SK-N-SH (cell line): ENCODE measurements around the gene PDS5A. TPM values are rescaled to one million over a fixed set of nuclear protein-coding genes. Genes with fewer than 3 reads are reported as not detected.

Experiments used
- CTCF ChIA-PET: fragments of 300-600, 350-600 bp; formaldehyde crosslinking; extraction: SDS; loops from one replicate; lab custom pipeline; 2021; lab: Yijun Ruan, JAX
- POLR2A ChIA-PET: fragments of 350-600 bp; sonication (Branson Sonifier 250); formaldehyde crosslinking; extraction: SDS; loops from one replicate; lab custom pipeline; 2020; ENCODE audit warnings: antibody characterized with exemption, inconsistent platforms; lab: Yijun Ruan, JAX
- DNase-seq: peaks from one replicate; pipeline ENCODE4 v3.0.0; 2012
- H2AFZ ChIP-seq: fragments of 200-600 bp; sonication (generic); 2 replicates; pipeline ENCODE4 v1.8.1; 2016; ENCODE audit warnings: antibody characterized with exemption, mild to moderate bottlenecking, low read depth
- H3F3A ChIP-seq: fragments of 200-600 bp; sonication (generic); replicated peaks from 2 replicates; pipeline ENCODE3; 2016; ENCODE audit warnings: antibody characterized with exemption, mild to moderate bottlenecking; ENCODE audit not compliant: insufficient read depth
- H3K27ac ChIP-seq, 2 experiments: fragments of 200-500 bp in 1 of 2; fragments of 200-600 bp in 1 of 2; sonication (Bioruptor generic) in 1 of 2; sonication (generic), shearing (Covaris generic) in 1 of 2; 2 replicates each; pipeline versions ENCODE4 v1.5.1 to v1.6.1; 2014 to 2016; ENCODE audit warnings: low read depth in 2 of 2, inconsistent platforms in 1 of 2, low read length in 1 of 2, mild to moderate bottlenecking in 1 of 2, mixed read lengths in 1 of 2
- H3K27me3 ChIP-seq: fragments of 200-600 bp; sonication (generic), shearing (Covaris generic); 2 replicates; pipeline ENCODE4 v1.6.1; 2016; ENCODE audit warnings: mixed run types; ENCODE audit not compliant: insufficient read depth
- H3K36me3 ChIP-seq, 2 experiments: fragments of 200-500 bp in 1 of 2; fragments of 200-600 bp in 1 of 2; sonication (Bioruptor generic) in 1 of 2; sonication (generic) in 1 of 2; replicated peaks in 1 of 2; 2 replicates each; pipeline versions ENCODE3 to v1.5.1; 2014 to 2016; ENCODE audit warnings: low read length in 1 of 2, mild to moderate bottlenecking in 1 of 2; ENCODE audit not compliant: insufficient read depth in 2 of 2, control insufficient read depth in 1 of 2
- H3K4me1 ChIP-seq, 2 experiments: fragments of 200-500 bp in 1 of 2; fragments of 200-600 bp in 1 of 2; sonication (Bioruptor generic) in 1 of 2; sonication (generic), shearing (Covaris generic) in 1 of 2; 2 replicates each; pipeline versions ENCODE4 v1.5.1 to v1.6.1; 2014 to 2016; ENCODE audit warnings: low read depth in 1 of 2, low read length in 1 of 2, mixed run types in 1 of 2; ENCODE audit not compliant: insufficient read depth in 2 of 2, control insufficient read depth in 1 of 2
- H3K4me2 ChIP-seq: fragments of 200-600 bp; sonication (generic), shearing (Covaris generic); 2 replicates; pipeline ENCODE4 v1.6.1; 2017; ENCODE audit warnings: mixed run types
- H3K4me3 ChIP-seq, 2 experiments: fragments of 200-500 bp in 1 of 2; fragments of 200-600 bp in 1 of 2; sonication (Bioruptor generic) in 1 of 2; sonication (generic), shearing (Covaris generic) in 1 of 2; 2 replicates each; pipeline versions ENCODE4 v1.5.1 to v1.8.1; 2014 to 2016; ENCODE audit warnings: low read depth in 2 of 2, inconsistent platforms in 1 of 2, low read length in 1 of 2, mild to moderate bottlenecking in 1 of 2, mixed read lengths in 1 of 2, moderate library complexity in 1 of 2
- H3K79me2 ChIP-seq: fragments of 200-600 bp; sonication (generic); 2 replicates; pipeline ENCODE4 v1.8.1; 2017; ENCODE audit warnings: mild to moderate bottlenecking; ENCODE audit not compliant: insufficient read depth
- H3K9ac ChIP-seq: fragments of 200-600 bp; sonication (generic); 2 replicates; pipeline ENCODE4 v1.6.1; 2017; ENCODE audit warnings: mixed run types
- H3K9me2 ChIP-seq: fragments of 200-600 bp; sonication (generic); 2 replicates; pipeline ENCODE4 v1.6.1; 2017; ENCODE audit warnings: mixed run types
- H3K9me3 ChIP-seq: fragments of 200-600 bp; sonication (generic); 2 replicates; pipeline ENCODE4 v1.6.1; 2017; ENCODE audit warnings: mixed run types, mild to moderate bottlenecking, moderate library complexity
- H4K20me1 ChIP-seq: fragments of 200-600 bp; sonication (generic); 2 replicates; pipeline ENCODE4 v1.6.1; 2017; ENCODE audit warnings: mild to moderate bottlenecking, mixed run types; ENCODE audit not compliant: insufficient read depth
- EP300 ChIP-seq, 2 experiments: IDR thresholded peaks; 2 replicates each; pipeline versions ENCODE4 v1.4.0 to v1.6.1; 2012; ENCODE audit warnings: borderline replicate concordance in 1 of 2, low read depth in 1 of 2, low read length in 1 of 2
- EZH2phosphoT487 ChIP-seq: fragments of 200-600 bp; sonication (generic); IDR thresholded peaks from 2 replicates; pipeline ENCODE4 v1.6.1; 2017; ENCODE audit warnings: low read depth, mixed run types, mild to moderate bottlenecking, antibody characterized with exemption, moderate library complexity, borderline replicate concordance
- FOSL2 ChIP-seq: IDR thresholded peaks from 2 replicates; pipeline ENCODE4 v1.4.0; 2012; ENCODE audit warnings: low read depth, mild to moderate bottlenecking, moderate library complexity, borderline replicate concordance
- FOXJ3 ChIP-seq: sonication (generic); formaldehyde crosslinking; IDR thresholded peaks from 2 replicates; pipeline ENCODE4 v1.5.1; 2020; ENCODE audit warnings: mild to moderate bottlenecking, missing genetic modification reagents
- FOXM1 ChIP-seq: IDR thresholded peaks from 2 replicates; pipeline ENCODE4 v1.4.0; 2012; ENCODE audit warnings: low read depth, mild to moderate bottlenecking
- GABPA ChIP-seq: IDR thresholded peaks from 2 replicates; pipeline ENCODE4 v1.4.0; 2012; ENCODE audit warnings: low read depth, mild to moderate bottlenecking
- JUND ChIP-seq: IDR thresholded peaks from 2 replicates; pipeline ENCODE4 v1.4.0; 2012
- MEF2A ChIP-seq: IDR thresholded peaks from 2 replicates; pipeline ENCODE4 v1.4.0; 2012; ENCODE audit warnings: low read depth, borderline replicate concordance
- MXI1 ChIP-seq: IDR thresholded peaks from 2 replicates; pipeline ENCODE4 v1.6.1; 2012; ENCODE audit warnings: mild to moderate bottlenecking, low read depth, low read length, improper control_type of control experiment
- NFIC ChIP-seq: IDR thresholded peaks from 2 replicates; pipeline ENCODE4 v1.4.0; 2012; ENCODE audit warnings: borderline replicate concordance
- POLR2AphosphoS5 ChIP-seq: IDR thresholded peaks from 2 replicates; pipeline ENCODE4 v1.6.1; 2012; ENCODE audit warnings: low read depth, low read length
- RAD21 ChIP-seq: IDR thresholded peaks from 2 replicates; pipeline ENCODE4 v1.6.1; 2012; ENCODE audit warnings: mild to moderate bottlenecking, low read length
- RCOR1 ChIP-seq: fragments of 150-350 bp; IDR thresholded peaks from 2 replicates; pipeline ENCODE4 v1.6.1; 2017; ENCODE audit warnings: antibody characterized with exemption, low read length
- REST ChIP-seq: IDR thresholded peaks from 2 replicates; pipeline ENCODE4 v1.6.1; 2012; ENCODE audit warnings: mild to moderate bottlenecking, low read depth, low read length, moderate library complexity
- RXRA ChIP-seq: IDR thresholded peaks from 2 replicates; pipeline ENCODE4 v1.4.0; 2012; ENCODE audit warnings: low read depth, mild to moderate bottlenecking, borderline replicate concordance
- SIN3A ChIP-seq: IDR thresholded peaks from 2 replicates; pipeline ENCODE4 v1.6.1; 2012; ENCODE audit warnings: low read depth, mild to moderate bottlenecking, low read length, moderate library complexity, borderline replicate concordance
- TAF1 ChIP-seq: IDR thresholded peaks from 2 replicates; pipeline ENCODE4 v1.6.1; 2012; ENCODE audit warnings: low read depth, mild to moderate bottlenecking, low read length, moderate library complexity, borderline replicate concordance
- TCF12 ChIP-seq: IDR thresholded peaks from 2 replicates; pipeline ENCODE4 v1.4.0; 2012
- WGBS: methylation state at CpG from one replicate; pipeline ENCODE4 v1.1.6; 2017; ENCODE audit warnings: low lambda C conversion rate; 5-methylcytosine and 5-hydroxymethylcytosine counted together
- polyA plus RNA-seq, 3 experiments: library from polyadenylated mRNA; depleted of rRNA; stranded (reverse); fragments of >200 nt; gene quantifications; 2 replicates each; pipeline ENCODE4 v1.2.3, GENCODE V29; 2012
- TF ChIP-seq, protein P1 (sequence below): fragments of 200-600 bp; sonication (generic); IDR thresholded peaks from 2 replicates; pipeline ENCODE4 v1.6.1; 2017; ENCODE audit warnings: antibody characterized with exemption, mild to moderate bottlenecking, moderate library complexity

PDS5A gene
- polyA plus RNA-seq, 1 of the 3 experiments (the other 2 are of a cell fraction) = 14.1 TPM

- TF ChIP-seq TAF1 (no peak), FOSL2 (no peak), MEF2A (no peak), FOXJ3 (no peak), FOXM1 (no peak)
- TF ChIP-seq, all 33 proteins: peak for 0
These were observed 131.0 kb downstream of the PDS5A start (continued) for GRCh38 chr4:39846705-39847104.

DNA sequence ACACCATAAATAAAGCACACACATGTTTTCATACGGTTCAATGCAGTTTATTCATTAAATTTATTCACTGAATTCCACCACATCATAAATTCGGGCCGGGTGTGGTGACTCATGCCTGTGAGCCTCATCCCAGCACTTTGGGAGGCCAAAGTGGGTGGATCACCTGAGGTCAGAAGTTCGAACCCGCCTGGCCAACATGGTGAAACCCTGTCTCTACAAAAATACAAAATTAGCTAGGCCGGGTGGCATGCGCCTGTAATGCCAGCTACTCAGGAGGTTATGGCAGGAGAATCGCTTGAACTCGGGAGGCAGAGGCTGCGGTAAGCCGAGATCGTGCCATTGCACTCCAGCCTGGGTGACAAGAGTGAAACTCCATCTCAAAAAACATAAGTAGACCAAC lies 131.6 kb downstream of the PDS5A start:
- no peak overlapping the region for H2AFZ ChIP-seq
- no peaks in the 10 kb centered on the region; the same call in 1 of the 2 replicates for H3K79me2 ChIP-seq
- peaks cover 43 to 67% of the 10 kb centered on the region in 2 experiments for H3K36me3 ChIP-seq
- H3K27ac ChIP-seq = peak overlapping the region in 1 of 2 experiments; percentile 16; a peak in 1 of 4 replicates
- H3K4me3 ChIP-seq = no peak overlapping the region
- H3K9ac ChIP-seq = no peak overlapping the region
- no peaks in the 10 kb centered on the region for H4K20me1 ChIP-seq
- H3F3A ChIP-seq = no peaks in the 10 kb centered on the region
- H3K4me1 ChIP-seq = 0 out of 4 replicates have a peak, but pooled peaks cover 0 to 4% of the 10 kb centered on the region in 2 experiments
- no peak for TF ChIP-seq SIN3A
- peak; percentile 46; the same call in 1 of the 2 replicates for TF ChIP-seq RXRA
- peak; percentile 25; the same call in 1 of the 2 replicates for TF ChIP-seq JUND
- peak; percentile 20; the same call in 1 of the 2 replicates for TF ChIP-seq FOSL2
- no peaks in the 10 kb centered on the region for H3K9me3 ChIP-seq
- no peak overlapping the region for H3K4me2 ChIP-seq
- no peaks in the 10 kb centered on the region for H3K27me3 ChIP-seq
- ChIA-PET CTCF (interaction anchor here (0.6 to 1.0 kb wide), 2 partner anchors 15 to 376 kb away, joined by 3 read pairs; no protein-coding TSS in a partner anchor), POLR2A (no interaction called here)
- no peak for DNase-seq
- H3K9me2 ChIP-seq = no peaks in the 10 kb centered on the region
- 79% methylated on average over 12 of the region's 12 CpGs for WGBS

GRCh38 chr4:39841894-39842293 lies 135.8 kb downstream of the PDS5A start:
- H3K4me3 ChIP-seq = no peak overlapping the region
- H3K79me2 ChIP-seq = no peaks in the 10 kb centered on the region
- H3F3A ChIP-seq = no peaks in the 10 kb centered on the region
- peaks cover 36 to 79% of the 10 kb centered on the region in 2 experiments for H3K36me3 ChIP-seq
- H3K9me2 ChIP-seq = no peaks in the 10 kb centered on the region
- H3K27ac ChIP-seq = no peak overlapping the region
- H3K4me1 ChIP-seq = 0 out of 4 replicates have a peak, but pooled peaks cover 0 to 4% of the 10 kb centered on the region in 2 experiments
- WGBS = over 99% methylated on average over 3 of the region's 3 CpGs
- H3K27me3 ChIP-seq = no peaks in the 10 kb centered on the region
- ChIA-PET POLR2A (no interaction called here), CTCF (no interaction called here)
- no peak for DNase-seq
- H4K20me1 ChIP-seq = no peaks in the 10 kb centered on the region
- H3K9ac ChIP-seq = no peak overlapping the region
- no peaks in the 10 kb centered on the region for H3K9me3 ChIP-seq
- H2AFZ ChIP-seq = no peak overlapping the region
- H3K4me2 ChIP-seq = no peak overlapping the region
- TF ChIP-seq FOSL2 (no peak), MXI1 (no peak), REST (no peak), GABPA (no peak), FOXM1 (no peak), MEF2A (no peak), NFIC (no peak), EZH2phosphoT487 (no peak), POLR2AphosphoS5 (no peak), JUND (no peak), RCOR1 (no peak), EP300 (IDR thresholded peaks at IDR 0.05; ENCODE audit: borderline replicate concordance in 1 of 2, low read depth in 1 of 2, low read length in 1 of 2) (no peak), RAD21 (no peak), TCF12 (no peak), TAF1 (no peak), SIN3A (no peak)
- TF ChIP-seq, protein P1, sequence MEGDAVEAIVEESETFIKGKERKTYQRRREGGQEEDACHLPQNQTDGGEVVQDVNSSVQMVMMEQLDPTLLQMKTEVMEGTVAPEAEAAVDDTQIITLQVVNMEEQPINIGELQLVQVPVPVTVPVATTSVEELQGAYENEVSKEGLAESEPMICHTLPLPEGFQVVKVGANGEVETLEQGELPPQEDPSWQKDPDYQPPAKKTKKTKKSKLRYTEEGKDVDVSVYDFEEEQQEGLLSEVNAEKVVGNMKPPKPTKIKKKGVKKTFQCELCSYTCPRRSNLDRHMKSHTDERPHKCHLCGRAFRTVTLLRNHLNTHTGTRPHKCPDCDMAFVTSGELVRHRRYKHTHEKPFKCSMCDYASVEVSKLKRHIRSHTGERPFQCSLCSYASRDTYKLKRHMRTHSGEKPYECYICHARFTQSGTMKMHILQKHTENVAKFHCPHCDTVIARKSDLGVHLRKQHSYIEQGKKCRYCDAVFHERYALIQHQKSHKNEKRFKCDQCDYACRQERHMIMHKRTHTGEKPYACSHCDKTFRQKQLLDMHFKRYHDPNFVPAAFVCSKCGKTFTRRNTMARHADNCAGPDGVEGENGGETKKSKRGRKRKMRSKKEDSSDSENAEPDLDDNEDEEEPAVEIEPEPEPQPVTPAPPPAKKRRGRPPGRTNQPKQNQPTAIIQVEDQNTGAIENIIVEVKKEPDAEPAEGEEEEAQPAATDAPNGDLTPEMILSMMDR = no peak
